HEK293T (cell line): ENCODE data around the gene RNGTT.

Experiments used
- FOXM1 ChIP-seq: fragments of 450-650 bp; IDR thresholded peaks from 2 replicates; pipeline ENCODE4 v1.6.1; 2017; ENCODE audit warnings: mild to moderate bottlenecking, borderline replicate concordance
- L3MBTL2 ChIP-seq: fragments of 450-650 bp; conservative IDR thresholded peaks from 2 replicates; pipeline ENCODE4 v1.6.1; 2016; ENCODE audit warnings: mild to moderate bottlenecking
- NFRKB ChIP-seq: fragments of 450-650 bp; IDR thresholded peaks from 2 replicates; pipeline ENCODE4 v1.6.1; 2016; ENCODE audit warnings: mild to moderate bottlenecking, moderate library complexity
- SP1 ChIP-seq: fragments of 450-650 bp; IDR thresholded peaks from 2 replicates; pipeline ENCODE4 v1.6.1; 2017
- TARDBP ChIP-seq: fragments of 450-650 bp; IDR thresholded peaks from 2 replicates; pipeline ENCODE4 v1.6.1; 2016
- TF ChIP-seq, protein P1 (sequence below): fragments of 450-650 bp; IDR thresholded peaks from 2 replicates; pipeline ENCODE4 v1.6.1; 2016

DNA sequence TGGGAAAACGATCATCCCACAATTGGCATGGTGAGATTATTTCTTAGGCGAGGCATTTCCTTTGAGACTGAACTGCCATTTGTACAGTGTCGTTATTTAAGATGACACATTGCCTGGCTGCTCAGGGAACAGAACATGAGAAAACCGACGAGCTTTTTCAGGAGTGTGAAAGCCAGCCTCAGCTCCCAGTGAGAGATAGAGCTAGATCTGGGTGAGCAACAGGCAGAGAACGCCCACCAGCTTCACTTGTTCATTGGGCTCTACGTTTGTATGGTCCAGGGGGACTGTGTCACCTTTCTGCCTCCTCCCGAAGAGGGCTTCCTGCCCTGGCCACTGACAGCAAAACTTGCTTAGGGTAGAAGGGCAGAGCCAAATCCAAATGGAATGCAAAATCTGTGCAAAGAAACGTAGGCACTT, 378.1 kb downstream of the RNGTT start:
- TF ChIP-seq NFRKB = no peak
- TF ChIP-seq L3MBTL2 = no peak
- TF ChIP-seq, protein P1, sequence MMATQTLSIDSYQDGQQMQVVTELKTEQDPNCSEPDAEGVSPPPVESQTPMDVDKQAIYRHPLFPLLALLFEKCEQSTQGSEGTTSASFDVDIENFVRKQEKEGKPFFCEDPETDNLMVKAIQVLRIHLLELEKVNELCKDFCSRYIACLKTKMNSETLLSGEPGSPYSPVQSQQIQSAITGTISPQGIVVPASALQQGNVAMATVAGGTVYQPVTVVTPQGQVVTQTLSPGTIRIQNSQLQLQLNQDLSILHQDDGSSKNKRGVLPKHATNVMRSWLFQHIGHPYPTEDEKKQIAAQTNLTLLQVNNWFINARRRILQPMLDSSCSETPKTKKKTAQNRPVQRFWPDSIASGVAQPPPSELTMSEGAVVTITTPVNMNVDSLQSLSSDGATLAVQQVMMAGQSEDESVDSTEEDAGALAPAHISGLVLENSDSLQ = no peak
- no peak for TF ChIP-seq SP1
- no peak for TF ChIP-seq FOXM1
- TF ChIP-seq TARDBP = no peak
